HepG2 (cell line): Measurements from ENCODE around the gene SOAT2. TPM values are rescaled to one million over a fixed set of nuclear protein-coding genes. Genes with fewer than 3 reads are reported as not detected.
A peak's percentile ranks its signal among the peaks of the same experiment; 100 is the strongest.

Experiments
- CCDC6 ChIP-seq: sonication (generic); formaldehyde crosslinking; IDR thresholded peaks from 2 replicates; pipeline ENCODE4 v1.8.1; 2022; ENCODE audit warnings: mild to moderate bottlenecking, missing genetic modification reagents, moderate library complexity
- HDAC2 ChIP-seq: sonication (generic); formaldehyde crosslinking; IDR thresholded peaks from 2 replicates; pipeline ENCODE4 v1.4.0; 2020; ENCODE audit warnings: missing genetic modification reagents
- IRX3 ChIP-seq: sonication (generic); formaldehyde crosslinking; IDR thresholded peaks from 2 replicates; pipeline ENCODE4 v1.8.1; 2023; ENCODE audit warnings: mild to moderate bottlenecking, low read depth, missing genetic modification reagents, borderline replicate concordance
- KAT7 ChIP-seq: IDR thresholded peaks from 2 replicates; pipeline ENCODE4 v1.6.1; 2018; ENCODE audit warnings: borderline replicate concordance, missing compliant biosample characterization
- LCORL ChIP-seq, 2 experiments: fragments of 450-650 bp in 1 of 2; sonication (generic) in 1 of 2; formaldehyde crosslinking in 1 of 2; IDR thresholded peaks; 2 replicates each; pipeline versions ENCODE4 v1.5.0 to v1.6.1; 2017 to 2020; ENCODE audit warnings: antibody characterized with exemption in 1 of 2, missing genetic modification reagents in 1 of 2
- NFIB ChIP-seq: sonication (generic); formaldehyde crosslinking; IDR thresholded peaks from 2 replicates; pipeline ENCODE4 v1.9.0; 2021; ENCODE audit warnings: missing genetic modification reagents, mild to moderate bottlenecking, borderline replicate concordance
- PHF20 ChIP-seq: sonication (generic); formaldehyde crosslinking; IDR thresholded peaks from 2 replicates; pipeline ENCODE4 v1.5.0; 2020; ENCODE audit warnings: mild to moderate bottlenecking, missing genetic modification reagents
- SIN3B ChIP-seq: fragments of 150-350 bp; IDR thresholded peaks from 2 replicates; pipeline ENCODE4 v1.6.1; 2014; ENCODE audit warnings: low read length
- SNRNP70 ChIP-seq: fragments of 200-400 bp; formaldehyde crosslinking; IDR thresholded peaks from 2 replicates; pipeline ENCODE4 v1.6.1; 2017; ENCODE audit warnings: mild to moderate bottlenecking, low read depth, low read length, moderate library complexity
- SOX6 ChIP-seq, 2 experiments: fragments of 450-650 bp in 1 of 2; sonication (generic) in 1 of 2; formaldehyde crosslinking in 1 of 2; IDR thresholded peaks; 2 replicates each; pipeline versions ENCODE4 v1.4.0 to v1.6.1; 2017 to 2020; ENCODE audit warnings: antibody characterized with exemption in 1 of 2, mild to moderate bottlenecking in 1 of 2, missing genetic modification reagents in 1 of 2
- SYNCRIP ChIP-seq: fragments of 200-400 bp; formaldehyde crosslinking; IDR thresholded peaks from 2 replicates; pipeline ENCODE4 v1.6.1; 2018; ENCODE audit warnings: mild to moderate bottlenecking, low read depth, low read length; ENCODE audit not compliant: insufficient read depth
- YEATS4 ChIP-seq: sonication (generic); formaldehyde crosslinking; IDR thresholded peaks from 2 replicates; pipeline ENCODE4 v1.4.0; 2020; ENCODE audit warnings: missing genetic modification reagents, borderline replicate concordance
- ZNF101 ChIP-seq: sonication (generic); formaldehyde crosslinking; IDR thresholded peaks from 2 replicates; pipeline ENCODE4 v1.4.0; 2020; ENCODE audit warnings: mild to moderate bottlenecking, low read depth, missing genetic modification reagents, borderline replicate concordance
- ZNF260 ChIP-seq: sonication (generic); formaldehyde crosslinking; IDR thresholded peaks from 2 replicates; pipeline ENCODE4 v1.4.0; 2020; ENCODE audit warnings: missing genetic modification reagents, low read depth, mild to moderate bottlenecking, borderline replicate concordance
- ZNF441 ChIP-seq: sonication (generic); formaldehyde crosslinking; IDR thresholded peaks from 2 replicates; pipeline ENCODE4 v1.7.0; 2021; ENCODE audit warnings: missing genetic modification reagents, borderline replicate concordance
- ZNF468 ChIP-seq: sonication (generic); formaldehyde crosslinking; IDR thresholded peaks from 2 replicates; pipeline ENCODE4 v1.8.0; 2022; ENCODE audit warnings: mild to moderate bottlenecking, moderate library complexity, missing genetic modification reagents
- ZNF567 ChIP-seq: sonication (generic); formaldehyde crosslinking; IDR thresholded peaks from 2 replicates; pipeline ENCODE4 v1.8.1; 2023; ENCODE audit warnings: mild to moderate bottlenecking, missing genetic modification reagents, borderline replicate concordance
- ZNF776 ChIP-seq: sonication (generic); formaldehyde crosslinking; IDR thresholded peaks from 2 replicates; pipeline ENCODE4 v1.4.0; 2020; ENCODE audit warnings: mild to moderate bottlenecking, missing genetic modification reagents
- ZNF83 ChIP-seq: sonication (generic); formaldehyde crosslinking; IDR thresholded peaks from 2 replicates; pipeline ENCODE4 v1.4.0; 2020; ENCODE audit warnings: missing genetic modification reagents, mild to moderate bottlenecking, borderline replicate concordance
- polyA plus RNA-seq, 8 experiments: library from polyadenylated mRNA; depleted of rRNA in 3 of 8; stranded (reverse) in 7 of 8; unstranded in 1 of 8; fragments of >200 nt; fragmentation: Illumina TruSeq in 4 of 8; extraction: Trizol in 4 of 8; gene quantifications; 2 replicates each; pipeline versions ENCODE4 v1.2.1 to v1.2.3, GENCODE V29; 2011 to 2016; ENCODE audit warnings: low read depth in 4 of 8, missing spikeins in 1 of 8, mixed read lengths in 1 of 8; ENCODE audit not compliant: insufficient read depth in 1 of 8
- total RNA-seq, 5 experiments: library from RNA; depleted of rRNA; stranded (reverse); fragments of >200 nt; fragmentation: Illumina TruSeq; extraction: Trizol; gene quantifications; 2 replicates each; pipeline ENCODE4 v1.2.3, GENCODE V29; 2016; ENCODE audit warnings: low read depth in 1 of 5
- TF ChIP-seq, protein P1 (sequence below): IDR thresholded peaks from 2 replicates; pipeline ENCODE4 v1.4.0; 2020; ENCODE audit warnings: mild to moderate bottlenecking, missing genetic modification reagents
- TF ChIP-seq, protein P2 (sequence below): sonication (generic); formaldehyde crosslinking; IDR thresholded peaks from 2 replicates; pipeline ENCODE4 v1.9.0; 2022; ENCODE audit warnings: missing genetic modification reagents, mild to moderate bottlenecking, borderline replicate concordance
- TF ChIP-seq, protein P3 (sequence below): sonication (generic); formaldehyde crosslinking; IDR thresholded peaks from 2 replicates; pipeline ENCODE4 v1.8.0; 2022; ENCODE audit warnings: mild to moderate bottlenecking, missing genetic modification reagents

Gene SOAT2
- total and polyA plus RNA-seq, 2 of the 13 experiments (the other 11 are each of a cell fraction or from before 2014, with no cell fraction given), result 14.9 to 108 TPM

DNA sequence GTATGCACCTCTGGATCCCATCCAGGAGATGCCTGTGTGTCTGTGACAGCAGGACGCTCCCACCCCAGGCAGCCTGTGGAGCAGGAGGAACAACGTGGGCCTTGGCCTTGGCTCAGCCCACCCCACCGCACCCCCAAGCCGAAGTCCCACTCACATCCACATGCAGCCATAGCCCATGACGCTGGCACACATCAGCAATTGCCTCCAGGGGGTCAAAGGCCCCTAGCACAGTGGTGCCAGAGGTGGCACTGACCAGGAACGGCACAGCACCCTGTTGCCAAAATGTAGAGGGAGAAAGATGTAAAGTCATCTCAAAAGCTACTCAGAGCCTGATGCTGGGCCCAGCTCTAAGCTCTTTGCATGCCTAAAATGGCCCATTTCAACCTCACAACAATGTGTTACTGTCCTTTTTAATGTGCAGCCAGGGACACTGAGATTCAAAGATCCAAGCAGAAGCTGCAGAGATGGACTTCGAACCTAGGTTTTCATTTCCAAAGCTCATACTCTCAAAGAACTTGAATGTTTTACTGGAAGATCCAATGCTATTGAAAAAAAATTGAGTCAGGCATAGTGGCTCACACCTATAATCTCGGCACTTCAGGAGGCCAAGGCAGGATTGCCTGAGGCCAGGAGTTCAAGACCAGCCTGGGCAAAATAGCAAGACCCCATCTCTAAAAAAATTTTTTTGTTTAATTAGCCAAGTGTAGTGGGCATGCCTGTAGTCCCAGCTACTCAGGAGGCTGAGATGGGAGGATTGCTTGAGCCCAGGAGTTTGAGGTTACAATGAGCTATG, 58.0 kb downstream of the SOAT2 start (continued):
- TF ChIP-seq LCORL (IDR thresholded peaks at IDR 0.05) (no peak), LCORL (CRISPR knock-in tag; IDR thresholded peaks at IDR 0.05) (0 out of 2 replicates have a peak, but pooled peaks have one; percentile 34), ZNF101 (CRISPR knock-in tag) (no peak), NFIB (CRISPR knock-in tag) (no peak), SOX6 (IDR thresholded peaks at IDR 0.05) (no peak), SOX6 (CRISPR knock-in tag; IDR thresholded peaks at IDR 0.05) (no peak; the same call in 1 of the 2 replicates), ZNF567 (CRISPR knock-in tag) (no peak), HDAC2 (CRISPR knock-in tag) (0 out of 2 replicates have a peak, but pooled peaks have one; percentile 13), ZNF776 (CRISPR knock-in tag) (no peak), ZNF468 (0 out of 2 replicates have a peak, but pooled peaks have one; percentile 18), CCDC6 (CRISPR knock-in tag) (no peak), SIN3B (no peak), KAT7 (CRISPR knock-in tag) (no peak), ZNF441 (CRISPR knock-in tag) (no peak), YEATS4 (CRISPR knock-in tag) (no peak; the same call in 1 of the 2 replicates), IRX3 (CRISPR knock-in tag) (no peak), PHF20 (no peak), SNRNP70 (no peak), SYNCRIP (no peak), ZNF83 (CRISPR knock-in tag) (no peak), ZNF260 (CRISPR knock-in tag) (no peak)
- TF ChIP-seq, protein P1, sequence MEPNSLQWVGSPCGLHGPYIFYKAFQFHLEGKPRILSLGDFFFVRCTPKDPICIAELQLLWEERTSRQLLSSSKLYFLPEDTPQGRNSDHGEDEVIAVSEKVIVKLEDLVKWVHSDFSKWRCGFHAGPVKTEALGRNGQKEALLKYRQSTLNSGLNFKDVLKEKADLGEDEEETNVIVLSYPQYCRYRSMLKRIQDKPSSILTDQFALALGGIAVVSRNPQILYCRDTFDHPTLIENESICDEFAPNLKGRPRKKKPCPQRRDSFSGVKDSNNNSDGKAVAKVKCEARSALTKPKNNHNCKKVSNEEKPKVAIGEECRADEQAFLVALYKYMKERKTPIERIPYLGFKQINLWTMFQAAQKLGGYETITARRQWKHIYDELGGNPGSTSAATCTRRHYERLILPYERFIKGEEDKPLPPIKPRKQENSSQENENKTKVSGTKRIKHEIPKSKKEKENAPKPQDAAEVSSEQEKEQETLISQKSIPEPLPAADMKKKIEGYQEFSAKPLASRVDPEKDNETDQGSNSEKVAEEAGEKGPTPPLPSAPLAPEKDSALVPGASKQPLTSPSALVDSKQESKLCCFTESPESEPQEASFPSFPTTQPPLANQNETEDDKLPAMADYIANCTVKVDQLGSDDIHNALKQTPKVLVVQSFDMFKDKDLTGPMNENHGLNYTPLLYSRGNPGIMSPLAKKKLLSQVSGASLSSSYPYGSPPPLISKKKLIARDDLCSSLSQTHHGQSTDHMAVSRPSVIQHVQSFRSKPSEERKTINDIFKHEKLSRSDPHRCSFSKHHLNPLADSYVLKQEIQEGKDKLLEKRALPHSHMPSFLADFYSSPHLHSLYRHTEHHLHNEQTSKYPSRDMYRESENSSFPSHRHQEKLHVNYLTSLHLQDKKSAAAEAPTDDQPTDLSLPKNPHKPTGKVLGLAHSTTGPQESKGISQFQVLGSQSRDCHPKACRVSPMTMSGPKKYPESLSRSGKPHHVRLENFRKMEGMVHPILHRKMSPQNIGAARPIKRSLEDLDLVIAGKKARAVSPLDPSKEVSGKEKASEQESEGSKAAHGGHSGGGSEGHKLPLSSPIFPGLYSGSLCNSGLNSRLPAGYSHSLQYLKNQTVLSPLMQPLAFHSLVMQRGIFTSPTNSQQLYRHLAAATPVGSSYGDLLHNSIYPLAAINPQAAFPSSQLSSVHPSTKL, result no peak; the same call in 1 of the 2 replicates
- TF ChIP-seq, protein P2, sequence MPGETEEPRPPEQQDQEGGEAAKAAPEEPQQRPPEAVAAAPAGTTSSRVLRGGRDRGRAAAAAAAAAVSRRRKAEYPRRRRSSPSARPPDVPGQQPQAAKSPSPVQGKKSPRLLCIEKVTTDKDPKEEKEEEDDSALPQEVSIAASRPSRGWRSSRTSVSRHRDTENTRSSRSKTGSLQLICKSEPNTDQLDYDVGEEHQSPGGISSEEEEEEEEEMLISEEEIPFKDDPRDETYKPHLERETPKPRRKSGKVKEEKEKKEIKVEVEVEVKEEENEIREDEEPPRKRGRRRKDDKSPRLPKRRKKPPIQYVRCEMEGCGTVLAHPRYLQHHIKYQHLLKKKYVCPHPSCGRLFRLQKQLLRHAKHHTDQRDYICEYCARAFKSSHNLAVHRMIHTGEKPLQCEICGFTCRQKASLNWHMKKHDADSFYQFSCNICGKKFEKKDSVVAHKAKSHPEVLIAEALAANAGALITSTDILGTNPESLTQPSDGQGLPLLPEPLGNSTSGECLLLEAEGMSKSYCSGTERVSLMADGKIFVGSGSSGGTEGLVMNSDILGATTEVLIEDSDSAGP (CRISPR knock-in tag), result peak; percentile 46
- TF ChIP-seq, protein P3, sequence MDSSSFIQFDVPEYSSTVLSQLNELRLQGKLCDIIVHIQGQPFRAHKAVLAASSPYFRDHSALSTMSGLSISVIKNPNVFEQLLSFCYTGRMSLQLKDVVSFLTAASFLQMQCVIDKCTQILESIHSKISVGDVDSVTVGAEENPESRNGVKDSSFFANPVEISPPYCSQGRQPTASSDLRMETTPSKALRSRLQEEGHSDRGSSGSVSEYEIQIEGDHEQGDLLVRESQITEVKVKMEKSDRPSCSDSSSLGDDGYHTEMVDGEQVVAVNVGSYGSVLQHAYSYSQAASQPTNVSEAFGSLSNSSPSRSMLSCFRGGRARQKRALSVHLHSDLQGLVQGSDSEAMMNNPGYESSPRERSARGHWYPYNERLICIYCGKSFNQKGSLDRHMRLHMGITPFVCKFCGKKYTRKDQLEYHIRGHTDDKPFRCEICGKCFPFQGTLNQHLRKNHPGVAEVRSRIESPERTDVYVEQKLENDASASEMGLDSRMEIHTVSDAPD (CRISPR knock-in tag), result no peak
